GM19395 (cell line): ENCODE measurements around the gene MARK3.
"Not testable (repeated sequence)": the region's sequence is repeated elsewhere in the genome, so short reads cannot be mapped to it uniquely, and the experiment has no call there.

Experiments
- ATAC-seq: cut with Tn5 transposase; IDR thresholded peaks from one replicate; pipeline ENCODE4 v1.9.1; 2021; ENCODE audit warnings: mild to moderate bottlenecking, moderate library complexity; ENCODE audit not compliant: unreplicated experiment

The MARK3 gene

DNA sequence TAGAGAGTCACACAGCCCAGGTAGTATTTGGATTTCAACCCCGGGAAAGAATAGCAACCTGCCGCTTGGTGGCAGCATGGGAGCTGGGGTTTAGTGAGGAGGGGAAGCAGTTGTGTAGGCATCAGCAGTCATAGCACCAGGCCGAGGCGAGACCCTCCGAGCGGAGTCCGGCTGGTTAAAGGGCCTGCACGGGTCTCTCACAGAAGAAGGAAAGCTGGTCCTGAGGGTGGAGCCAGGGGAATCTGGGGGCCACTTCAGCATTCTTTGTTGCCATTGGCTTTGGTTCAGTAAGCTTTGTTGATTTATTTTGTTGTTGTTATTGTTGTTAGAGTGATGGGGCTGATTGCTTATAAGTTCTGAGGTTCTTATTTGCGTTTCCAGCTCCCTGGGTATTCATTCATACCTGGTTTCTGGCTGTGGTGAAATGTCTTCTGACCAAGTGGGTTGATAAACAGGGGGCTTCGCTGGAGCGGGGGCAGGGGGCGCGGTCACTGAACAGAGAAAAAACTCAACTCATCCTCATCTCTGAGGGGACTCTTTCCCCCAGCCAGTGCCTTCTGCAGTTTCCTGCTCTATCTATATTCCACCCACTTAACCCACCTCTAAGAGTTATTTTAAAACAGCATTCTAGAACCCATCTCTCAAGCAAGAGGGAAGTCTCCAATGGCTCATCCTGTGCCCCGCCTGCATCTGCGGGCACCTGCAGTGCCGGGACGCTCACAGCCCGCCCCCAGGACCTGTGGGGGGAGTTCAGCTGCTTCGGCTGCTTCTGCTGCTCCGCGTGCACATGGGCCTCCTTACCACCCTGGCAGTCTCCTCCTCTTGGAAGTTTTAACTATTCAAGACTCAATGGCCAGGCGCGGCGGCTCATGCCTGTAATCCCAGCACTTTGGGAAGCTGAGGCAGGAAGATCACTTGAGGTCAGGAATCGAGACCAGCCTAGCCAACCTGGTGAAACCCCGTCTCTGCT, 125.8 kb downstream of the MARK3 start:
- ATAC-seq = no peak

DNA sequence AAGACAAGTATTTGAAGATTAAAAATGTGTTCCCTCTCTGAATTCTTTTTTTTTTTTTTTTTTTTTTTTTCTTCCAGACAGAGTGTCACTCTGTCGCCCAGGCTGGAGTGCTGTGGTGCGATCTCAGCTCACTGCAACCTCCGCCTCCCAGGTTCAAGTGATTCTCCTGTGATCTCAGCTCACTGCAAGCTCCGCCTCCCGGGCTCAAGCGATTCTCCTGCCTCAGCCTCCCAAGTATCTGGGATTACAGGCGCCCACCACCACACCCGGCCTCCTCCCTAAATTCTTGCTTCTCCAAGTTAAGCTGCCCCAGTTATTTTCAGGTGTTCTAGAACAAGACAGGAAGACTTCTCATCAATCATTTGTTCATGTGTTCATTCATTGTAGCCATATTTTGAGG, 127.0 kb downstream of the MARK3 start:
- ATAC-seq = not testable (repeated sequence)

DNA sequence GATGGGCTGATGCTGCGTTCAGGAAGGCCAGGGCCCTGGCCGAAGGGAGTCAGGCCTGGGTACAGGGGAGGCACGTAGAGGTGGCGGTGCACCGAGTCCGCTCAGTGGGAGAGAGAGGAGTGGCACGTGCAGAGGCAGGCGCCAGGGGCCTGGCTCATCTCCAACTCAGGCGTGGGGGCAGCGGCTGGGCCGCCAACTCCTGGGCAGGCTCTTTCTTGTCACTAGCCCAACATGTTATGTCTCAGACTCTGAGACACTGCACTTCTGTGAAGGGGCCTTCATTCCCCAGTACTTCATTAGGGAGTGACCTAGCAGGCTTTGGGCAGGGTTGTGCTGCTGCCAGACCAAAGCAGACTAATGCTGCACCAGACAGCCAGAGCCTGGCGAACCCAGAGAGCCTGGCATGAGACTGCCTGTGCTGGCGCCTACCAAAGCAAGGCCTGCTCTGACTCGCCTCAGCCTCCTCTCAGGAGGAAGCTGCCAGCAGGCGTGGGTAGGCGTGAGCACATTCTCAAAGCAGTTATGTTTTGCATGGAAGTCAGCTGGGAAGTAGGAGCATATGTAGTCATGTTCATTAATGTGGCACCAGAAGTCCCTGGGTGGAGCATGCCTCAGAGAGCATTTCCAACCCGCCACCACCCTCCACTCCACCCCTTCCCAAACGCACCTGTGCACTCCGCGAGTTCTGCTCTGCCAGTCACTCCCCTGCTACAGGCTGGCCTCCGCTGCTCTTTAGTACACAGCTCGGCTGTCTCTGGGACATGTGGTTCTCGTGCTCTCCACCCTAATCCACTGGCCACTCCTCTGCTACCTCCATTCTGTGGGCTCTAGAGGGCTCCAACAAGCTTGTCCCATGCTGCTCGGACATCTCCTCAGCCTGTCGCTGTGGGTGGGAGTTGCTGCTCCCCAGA, 127.7 kb downstream of the MARK3 start:
- no peak for ATAC-seq

DNA sequence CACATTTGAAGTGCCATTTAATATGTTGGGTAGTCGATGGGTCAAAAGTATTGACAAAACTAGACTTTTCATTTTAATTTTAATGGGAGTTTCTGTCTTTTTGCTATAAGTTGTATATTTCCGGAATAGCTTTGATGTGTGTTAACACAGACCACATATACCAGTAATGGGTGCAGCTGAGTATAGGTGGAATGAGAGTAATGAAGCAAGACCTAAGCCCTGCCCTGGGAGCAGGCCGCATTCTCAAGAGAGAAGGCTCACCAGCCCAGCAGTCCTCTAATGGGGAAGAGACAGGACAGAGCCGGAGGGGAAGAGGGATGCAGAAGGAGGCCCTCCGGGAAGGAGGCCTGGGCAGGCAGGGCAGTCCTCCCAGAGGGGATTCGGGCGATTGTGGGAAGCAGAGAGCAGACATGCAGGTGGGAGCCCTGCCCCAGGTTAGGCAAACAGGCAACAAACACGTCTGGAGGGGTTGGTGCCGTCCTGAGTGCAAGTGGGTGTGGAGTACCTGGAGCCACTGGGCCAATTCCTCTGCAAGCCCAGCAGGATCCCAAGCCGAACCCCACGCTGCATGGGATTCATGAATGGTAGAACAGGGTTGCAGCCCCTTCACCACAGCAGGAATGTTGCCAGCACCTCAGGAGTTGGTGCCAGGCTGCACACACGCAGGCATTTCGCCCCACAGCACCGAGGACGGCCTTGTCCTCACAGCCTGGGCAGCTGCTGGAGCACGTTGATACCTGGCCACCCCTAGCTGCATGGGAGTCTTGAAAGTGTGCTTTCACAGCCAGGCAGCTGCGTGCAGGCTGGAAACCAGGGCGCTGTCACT, 129.6 kb downstream of the MARK3 start:
- no peak for ATAC-seq

DNA sequence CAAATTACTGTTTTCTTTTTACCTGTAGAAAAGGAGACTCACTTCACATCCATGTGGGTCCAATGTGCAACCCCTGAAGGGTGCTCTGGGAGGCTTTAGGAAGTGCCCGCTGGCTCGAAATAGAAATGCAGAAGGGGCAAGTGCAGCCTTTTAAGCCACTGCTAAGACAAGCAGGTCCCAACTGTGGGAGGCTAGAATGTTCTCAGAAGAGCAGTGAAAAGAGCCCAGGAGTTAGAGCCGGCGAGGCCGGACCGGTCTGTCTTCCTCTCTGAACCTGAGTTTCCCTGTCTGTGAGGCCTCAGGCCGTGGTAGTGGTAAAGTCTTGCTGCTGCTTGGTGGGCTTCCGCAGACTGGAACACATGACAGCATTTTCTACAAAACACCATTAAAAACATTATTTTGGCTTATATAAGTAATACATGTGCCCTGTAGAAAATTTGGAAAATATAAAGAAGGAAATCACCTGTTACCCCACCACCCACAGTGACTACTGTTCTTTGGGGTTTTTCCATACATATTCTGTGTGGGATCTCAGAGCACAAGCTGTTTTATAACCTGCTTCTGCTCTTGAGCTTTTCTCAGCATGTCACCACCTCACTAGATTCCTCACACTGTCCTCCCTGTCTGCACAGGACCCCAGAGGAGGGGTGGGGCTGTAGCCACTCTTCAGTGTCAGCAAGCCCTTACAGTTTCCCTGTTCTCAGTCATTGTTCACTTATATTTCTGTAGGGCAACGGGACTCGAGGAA, 131.4 kb downstream of the MARK3 start:
- ATAC-seq = no peak

DNA sequence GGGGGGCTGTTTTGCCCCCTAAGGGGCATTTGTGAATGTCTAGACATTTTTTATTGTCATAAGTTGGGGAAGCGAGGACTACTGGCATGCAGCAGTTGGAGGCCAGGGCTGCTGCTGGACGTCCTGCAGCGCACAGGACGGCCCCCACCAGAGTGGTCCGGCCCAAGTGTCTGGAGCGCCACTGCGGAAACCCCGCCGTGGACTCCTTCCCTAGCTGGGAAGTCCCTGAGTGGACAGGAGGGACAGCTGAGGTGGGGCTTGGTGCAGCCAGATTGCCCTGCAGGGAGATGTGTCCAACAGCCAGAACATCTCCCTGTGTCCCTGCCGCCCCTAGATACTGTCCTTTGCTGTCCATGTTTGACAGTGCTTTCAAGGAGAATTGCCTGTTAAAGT, 132.0 kb downstream of the MARK3 start:
- ATAC-seq = no peak

DNA sequence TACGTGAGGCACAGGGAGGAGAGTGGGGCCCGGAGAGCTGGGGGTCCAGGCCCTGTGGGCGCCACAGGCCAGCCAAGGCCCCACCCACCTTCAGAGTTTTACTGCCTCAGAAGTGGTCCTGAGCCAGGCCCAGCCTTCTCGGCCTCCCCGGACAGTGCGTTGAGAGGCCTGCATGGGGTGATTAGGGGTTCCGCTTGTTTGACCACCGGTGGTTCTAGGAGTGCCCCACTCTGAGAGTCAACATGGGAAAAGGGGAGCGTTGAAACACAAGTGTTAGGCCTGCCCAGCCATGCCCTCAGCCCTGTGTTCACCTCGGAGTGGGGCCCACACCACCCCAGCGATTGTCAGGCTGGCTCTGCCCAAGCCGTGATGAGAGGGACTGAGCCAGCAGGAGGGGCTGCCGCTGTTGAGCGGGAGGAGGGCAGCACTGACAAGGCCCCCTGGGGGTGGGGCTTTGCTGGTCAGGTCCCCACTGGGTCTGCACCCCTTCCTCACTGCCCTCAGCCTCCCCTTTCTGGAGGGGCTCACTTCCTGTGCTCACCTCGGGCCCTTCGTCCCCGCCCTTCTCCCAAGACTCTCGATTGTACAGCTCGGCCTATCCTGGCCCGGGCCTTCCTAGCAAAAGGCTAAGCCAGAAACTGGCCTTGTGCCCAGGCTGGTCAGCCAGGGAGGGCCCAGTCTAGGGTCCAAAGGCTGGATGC, 132.7 kb downstream of the MARK3 start:
- no peak for ATAC-seq

DNA sequence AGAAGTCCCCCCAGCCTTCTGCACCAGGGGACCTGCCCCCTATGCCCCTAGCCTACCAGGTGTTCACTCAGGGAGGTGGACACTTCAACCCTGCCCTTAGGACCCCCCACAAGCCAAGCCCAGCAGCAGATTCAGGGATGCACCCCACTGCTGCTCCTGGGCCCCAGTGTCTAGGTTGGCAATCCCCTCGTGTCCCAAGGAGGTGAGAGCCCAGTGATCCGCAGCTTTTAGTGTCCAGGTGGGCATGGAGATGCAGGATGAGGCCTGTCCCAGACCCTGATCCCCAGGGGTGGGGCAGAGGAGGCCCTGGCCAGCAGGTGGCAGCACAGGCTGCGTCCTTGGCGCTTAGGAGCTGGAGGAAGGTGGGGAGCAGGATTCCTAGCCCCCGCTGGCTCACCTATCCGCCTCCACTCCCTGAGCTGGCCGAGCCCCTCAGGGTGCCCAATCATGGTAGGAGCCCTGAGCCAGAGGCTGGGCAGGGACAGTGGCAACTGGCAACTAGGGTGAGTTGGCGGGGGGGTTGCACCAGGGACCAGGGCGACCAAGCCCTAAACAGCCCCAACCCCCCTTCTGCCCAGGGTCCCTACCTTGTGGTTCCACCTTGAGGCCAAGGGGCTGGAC, 133.3 kb downstream of the MARK3 start:
- ATAC-seq = no peak

DNA sequence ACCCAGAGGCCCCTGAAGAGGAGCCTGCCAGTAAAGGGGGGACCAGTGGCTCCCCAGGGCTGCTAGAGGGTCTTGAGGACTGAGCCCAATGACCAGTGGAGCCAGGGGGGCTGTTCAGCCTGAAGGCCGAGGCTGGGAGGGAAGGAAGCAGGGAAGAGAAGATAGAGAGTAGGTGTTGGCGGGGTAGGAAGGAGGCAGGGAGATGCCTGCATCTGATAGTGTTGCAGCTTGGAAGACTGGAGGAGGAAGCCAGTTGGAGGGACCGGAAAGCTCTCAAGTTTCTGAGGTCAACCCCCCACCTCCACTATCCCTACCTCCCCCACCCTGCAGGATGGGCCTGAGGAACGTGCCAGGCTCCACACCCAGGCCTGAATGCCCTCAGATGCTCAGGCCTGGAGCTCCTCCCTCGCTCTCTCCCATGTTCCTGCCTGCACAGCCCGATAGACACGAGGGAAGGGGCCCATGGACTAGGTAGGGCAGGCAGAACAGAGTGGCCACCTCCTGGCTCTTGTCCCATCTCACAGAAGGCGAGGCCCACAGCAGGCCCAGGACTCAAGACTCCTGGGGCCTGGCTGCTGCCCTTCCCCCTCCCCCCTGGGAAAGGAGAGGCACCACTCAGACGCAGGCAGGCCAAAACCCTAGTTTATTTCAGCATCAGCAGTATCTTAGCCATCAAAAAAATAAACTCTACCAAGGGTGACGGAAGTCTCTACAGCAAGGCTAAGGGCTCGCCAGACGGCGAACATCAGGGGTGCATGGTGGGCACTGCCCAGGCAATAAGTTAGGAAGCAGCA, 134.0 kb downstream of the MARK3 start:
- ATAC-seq = no peak

DNA sequence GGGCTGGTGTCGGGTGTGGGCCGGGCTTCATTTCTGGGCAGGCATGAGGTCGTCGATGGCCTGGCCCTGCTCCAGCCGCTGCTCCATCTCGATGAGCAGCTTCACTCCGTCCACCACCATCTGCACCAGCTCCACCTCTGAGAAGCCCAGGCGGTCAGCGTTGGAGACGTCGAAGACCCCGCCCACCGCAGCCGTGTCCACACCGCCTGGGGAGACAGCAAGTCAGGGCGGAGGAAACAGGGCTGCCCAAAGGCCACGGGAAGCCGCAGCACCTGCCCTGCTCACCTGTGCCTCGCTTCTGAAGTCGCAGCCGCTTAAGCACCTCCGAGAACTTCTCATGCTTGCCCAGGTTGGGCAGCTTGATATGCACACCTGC, 134.6 kb downstream of the MARK3 start:
- no peak for ATAC-seq

DNA sequence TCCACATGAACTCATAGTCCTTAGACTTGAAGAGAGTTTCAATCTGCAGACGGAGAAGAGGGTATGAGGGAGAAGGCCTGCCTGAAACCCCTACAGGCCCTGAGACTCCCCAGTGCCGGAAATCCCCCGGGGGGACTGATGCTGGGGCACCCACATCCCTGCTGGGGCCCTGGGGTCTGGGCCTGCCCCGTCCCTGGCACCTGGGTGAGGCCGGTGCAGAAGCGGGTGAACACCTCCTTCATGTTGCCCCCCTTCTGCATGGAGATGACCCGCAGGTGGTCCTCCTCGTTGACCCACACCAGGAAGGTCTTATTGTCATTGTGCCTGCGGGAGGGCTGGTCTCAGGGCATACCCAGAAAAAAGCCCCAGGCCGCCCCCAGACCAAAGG, 135.0 kb downstream of the MARK3 start:
- ATAC-seq = no peak

DNA sequence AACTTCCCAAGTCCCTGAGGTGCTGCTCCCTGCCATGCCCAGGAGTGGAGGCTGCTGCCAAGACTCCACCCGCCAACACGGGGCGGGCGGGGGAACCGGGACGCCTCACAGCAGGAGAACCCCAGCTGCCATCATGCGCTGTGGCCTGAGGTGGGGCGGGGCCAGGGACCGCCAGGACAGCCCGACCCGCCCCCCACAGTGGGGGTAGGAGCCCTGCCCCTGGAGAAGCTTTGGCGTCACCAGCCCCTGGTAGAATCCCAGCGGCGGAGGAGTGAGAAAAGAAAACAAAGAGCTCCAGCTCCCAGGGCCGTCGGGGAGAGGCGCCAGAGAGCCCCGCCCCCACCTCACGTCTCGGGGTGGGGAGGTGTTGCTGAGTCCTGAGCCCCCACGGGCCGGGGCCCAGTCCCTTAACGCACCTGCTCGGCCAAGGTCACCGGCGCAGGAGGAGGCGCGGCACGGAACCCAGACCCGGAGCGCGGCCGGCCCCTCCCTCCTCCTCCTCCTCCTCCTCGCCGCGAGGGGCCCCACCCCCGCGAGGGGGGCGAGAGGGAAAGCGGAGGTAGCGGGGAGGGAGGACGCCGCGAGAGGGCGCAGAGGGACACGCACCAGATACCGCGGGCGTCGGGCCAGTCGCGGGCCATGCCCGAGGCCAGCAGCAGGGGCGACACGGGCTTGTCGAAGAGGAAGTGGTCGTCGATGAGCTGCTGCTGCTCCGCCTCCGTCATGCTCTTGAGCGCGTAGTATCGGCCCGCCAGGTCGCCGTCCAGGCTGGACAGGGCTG, 135.6 kb downstream of the MARK3 start:
- ATAC-seq = no peak

DNA sequence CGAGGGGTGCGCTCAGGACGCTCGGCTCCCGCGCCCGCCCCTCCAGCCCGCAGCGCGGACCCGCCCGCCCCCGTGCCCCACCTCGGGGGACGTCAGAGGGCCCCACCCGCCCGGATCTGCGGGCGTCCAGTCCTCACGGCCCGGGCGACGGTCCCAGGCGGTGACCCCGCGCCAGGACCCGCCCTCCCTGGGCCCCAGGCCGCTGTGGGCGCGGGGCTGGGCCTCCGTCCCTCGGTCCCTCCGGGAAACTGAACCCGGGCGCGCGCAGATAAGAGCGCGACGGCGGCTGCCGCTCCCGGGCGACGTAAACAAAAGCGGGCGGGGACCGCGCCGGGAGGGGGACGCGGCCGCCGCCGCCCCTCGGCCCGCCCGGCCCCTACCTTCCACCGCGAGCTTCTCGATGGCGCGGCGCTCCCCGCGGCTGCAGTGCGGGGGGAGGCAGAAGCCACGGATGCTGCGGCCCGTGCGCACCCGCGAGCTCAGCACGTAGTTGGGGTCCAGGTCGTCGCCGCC, 136.3 kb downstream of the MARK3 start:
- no peak for ATAC-seq

DNA sequence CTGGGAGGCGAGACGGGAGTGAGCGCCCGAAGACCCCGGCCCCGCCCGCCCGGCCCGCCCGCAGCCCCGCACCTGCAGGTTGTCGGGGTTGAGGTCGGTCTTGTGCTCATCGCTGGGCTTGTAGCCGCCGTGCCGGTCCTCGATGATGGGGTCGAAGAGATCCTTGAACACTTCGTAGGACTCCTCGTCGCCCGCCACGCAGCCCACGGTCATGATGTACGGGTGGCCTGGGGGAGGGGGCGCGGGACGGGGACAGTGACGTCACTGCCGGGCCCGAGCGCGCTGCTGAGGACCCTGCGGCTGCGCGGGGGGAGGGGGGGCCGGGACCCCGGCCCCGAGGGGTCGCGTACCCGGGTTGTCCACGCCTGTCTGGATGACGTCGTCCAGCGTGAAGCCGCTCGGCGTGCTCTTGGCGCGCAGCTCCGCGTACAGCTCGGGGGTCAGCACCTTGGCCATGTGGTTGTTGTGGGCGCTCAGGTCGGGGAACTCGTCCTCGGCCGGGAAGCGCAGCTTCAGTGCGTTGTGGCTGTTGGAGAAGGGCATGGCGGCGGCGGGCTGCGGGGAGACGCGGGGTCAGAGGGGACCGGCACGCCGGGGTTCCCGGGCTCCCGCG, 136.8 kb downstream of the MARK3 start:
- no peak for ATAC-seq

DNA sequence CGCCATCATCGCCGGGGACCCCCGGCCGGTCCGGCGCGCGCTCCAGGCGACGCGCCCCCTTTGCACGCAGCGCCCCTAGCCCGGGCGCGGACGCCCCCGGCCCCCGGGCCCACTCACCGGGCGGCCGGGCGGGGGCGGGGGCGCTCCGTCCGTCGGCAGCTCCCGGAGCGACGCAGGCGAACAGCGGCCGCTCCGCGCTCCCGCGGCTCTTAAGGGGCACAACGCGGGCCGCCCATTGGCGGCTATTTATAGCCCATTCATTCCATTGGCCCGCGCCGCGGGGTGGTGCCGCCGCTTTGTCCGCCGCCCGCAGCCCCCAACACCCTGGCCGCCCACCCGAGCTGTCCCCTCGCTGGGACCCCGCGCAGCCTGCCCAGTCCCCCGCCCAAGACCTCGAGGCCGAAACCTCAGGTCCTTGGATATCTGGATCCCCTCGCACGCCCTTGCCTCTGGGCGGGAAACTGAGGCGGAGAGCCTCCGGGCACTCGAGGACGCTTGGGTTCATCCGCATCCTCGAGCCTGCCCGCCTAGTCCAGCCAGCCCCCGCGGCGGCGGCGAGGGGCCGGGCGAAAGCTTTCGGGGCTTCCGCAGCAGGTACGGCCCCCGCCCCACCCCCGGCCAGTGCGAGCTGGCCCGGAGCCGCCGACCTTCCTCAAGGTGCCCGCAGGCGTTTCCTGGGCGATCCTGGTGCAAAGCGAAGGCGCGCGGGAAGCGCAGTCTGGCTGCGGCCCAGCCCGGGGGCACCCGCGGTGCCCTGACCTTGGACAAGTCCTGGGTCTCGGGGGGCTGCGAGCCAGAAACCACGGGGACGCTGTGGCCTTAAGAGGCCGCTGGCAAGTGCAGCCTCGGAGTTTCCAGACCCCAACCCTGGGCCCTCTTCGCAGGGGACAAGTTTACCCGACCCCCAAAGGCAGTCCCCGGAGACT, 137.7 kb downstream of the MARK3 start, which contains the start of gene CKB:
CKB (minus strand) TSS at position 182 of the 926 bp plus-strand sequence. CDS start 337 bp downstream, outside the sequence.
- no peak for ATAC-seq

DNA sequence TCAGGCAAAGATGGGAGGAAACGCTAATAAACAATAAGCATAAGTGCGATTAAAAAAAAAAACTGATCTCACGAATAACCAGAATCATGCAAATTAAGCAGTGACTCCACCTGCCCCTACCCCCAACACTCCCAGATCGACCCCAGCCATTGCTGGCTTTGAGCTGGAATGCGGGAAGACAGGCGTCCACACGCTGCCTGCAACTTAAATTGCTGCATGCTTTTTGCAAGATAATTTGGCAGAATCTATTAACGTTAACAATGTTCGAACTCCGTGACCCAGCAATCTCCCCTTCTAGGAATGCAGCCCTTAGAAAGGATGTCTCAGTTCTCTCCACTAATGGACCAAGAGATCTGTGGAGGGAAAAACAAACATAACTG, 138.3 kb downstream of the MARK3 start:
- ATAC-seq = no peak
